A549 (cell line): ENCODE measurements around the gene CEP83. TPM values are rescaled to one million over a fixed set of nuclear protein-coding genes. Genes with fewer than 3 reads are reported as not detected.

ENCODE experiments used
- ATAC-seq, 2 experiments: fragments of 200-7000 bp in 1 of 2; fragments of >200 bp in 1 of 2; cut with Nextera tagmentation in 1 of 2; cut with Tn5 transposase in 1 of 2; 3 replicates each; pipeline versions ENCODE4 v1.8.0 to v1.9.1; 2018 to 2020; ENCODE audit warnings: mild to moderate bottlenecking in 1 of 2, moderate library complexity in 1 of 2
- CTCF ChIA-PET: fragments of 300-600 bp; sonication (Branson Sonifier 250); formaldehyde crosslinking; extraction: SDS; loops from one replicate; lab custom pipeline; 2021; ENCODE audit warnings: antibody characterized with exemption, inconsistent platforms; lab: Yijun Ruan, JAX
- POLR2A ChIA-PET: fragments of 350-600 bp; formaldehyde crosslinking; extraction: SDS; loops from one replicate; lab custom pipeline; 2021; ENCODE audit warnings: antibody characterized with exemption, inconsistent platforms; lab: Yijun Ruan, JAX
- DNase-seq, 2 experiments: peaks; one replicate each; pipeline versions ENCODE4 v3.0.0 to v3.0.0-alpha.2; 2011 to 2016; ENCODE audit warnings: low read depth in 1 of 2, low spot score in 1 of 2
- FAIRE-seq: peaks from 2 replicates; lab custom pipeline; 2011; peaks lifted over from hg19 to GRCh38; lab: Jason Lieb, UNC
- H3K27ac ChIP-seq, 2 experiments: fragments of >200 bp; sonication (Bioruptor Twin); formaldehyde crosslinking; 3 replicates each; pipeline ENCODE4 v1.5.1; 2016 to 2017
- H3K4me1 ChIP-seq: fragments of >200 bp; sonication (Bioruptor Twin); formaldehyde crosslinking; 3 replicates; pipeline ENCODE4 v1.6.1; 2016
- H3K4me2 ChIP-seq: fragments of >200 bp; sonication (Bioruptor Twin); formaldehyde crosslinking; 3 replicates; pipeline ENCODE4 v1.6.1; 2016
- H3K4me3 ChIP-seq: fragments of >200 bp; sonication (Bioruptor Twin); formaldehyde crosslinking; 3 replicates; pipeline ENCODE4 v1.5.1; 2016
- H3K9me3 ChIP-seq: fragments of >200 bp; sonication (Bioruptor Twin); formaldehyde crosslinking; 3 replicates; pipeline ENCODE4 v1.6.1; 2016
- CBX2 ChIP-seq: fragments of 200-600 bp; sonication (generic); IDR thresholded peaks from 2 replicates; pipeline ENCODE4 v1.6.1; 2016; ENCODE audit warnings: low read depth, mild to moderate bottlenecking, borderline replicate concordance
- CBX8 ChIP-seq: fragments of 200-600 bp; sonication (generic); IDR thresholded peaks from 2 replicates; pipeline ENCODE4 v1.6.1; 2016
- CEBPB ChIP-seq, 2 experiments: fragments of >200 bp in 1 of 2; sonication (Bioruptor Twin) in 1 of 2; formaldehyde crosslinking in 1 of 2; IDR thresholded peaks; 2 replicates each; pipeline ENCODE4 v1.6.1; 2012 to 2016
- EHF ChIP-seq: fragments of 250-450 bp; sonication (Bioruptor Pico); IDR thresholded peaks from 2 replicates; pipeline ENCODE4 v1.5.0; 2020; ENCODE audit warnings: mild to moderate bottlenecking
- EP300 ChIP-seq, 2 experiments: fragments of >200 bp; sonication (Bioruptor Twin); formaldehyde crosslinking; IDR thresholded peaks; 2 replicates in 1 of 2; 3 replicates in 1 of 2; pipeline ENCODE4 v1.6.1; 2016 to 2017
- FOXS1 ChIP-seq: fragments of 250-450 bp; sonication (Bioruptor Pico); IDR thresholded peaks from 2 replicates; pipeline ENCODE4 v1.5.0; 2020; ENCODE audit warnings: mild to moderate bottlenecking, moderate library complexity
- HDAC2 ChIP-seq: fragments of 200-600 bp; sonication (generic); IDR thresholded peaks from 2 replicates; pipeline ENCODE4 v1.6.1; 2016
- HES2 ChIP-seq: fragments of >200 bp; sonication (Bioruptor Twin); formaldehyde crosslinking; IDR thresholded peaks from 2 replicates; pipeline ENCODE4 v1.6.1; 2016
- HMGXB4 ChIP-seq: fragments of 250-450 bp; sonication (Bioruptor Pico); IDR thresholded peaks from 2 replicates; pipeline ENCODE4 v1.5.0; 2021; ENCODE audit warnings: mild to moderate bottlenecking, moderate library complexity, borderline replicate concordance
- MAFK ChIP-seq: fragments of 450-650 bp; IDR thresholded peaks from 2 replicates; pipeline ENCODE4 v1.6.1; 2014; ENCODE audit not compliant: partially characterized antibody
- MYC ChIP-seq: IDR thresholded peaks from 2 replicates; pipeline ENCODE4 v1.6.1; 2012; ENCODE audit warnings: mild to moderate bottlenecking, inconsistent platforms, low read length, improper control_type of control experiment, borderline replicate concordance
- NFE2L2 ChIP-seq: fragments of 150-350 bp; conservative IDR thresholded peaks from 2 replicates; pipeline ENCODE4 v1.6.1; 2014; ENCODE audit warnings: low read length
- POLR2A ChIP-seq: IDR thresholded peaks from 2 replicates; pipeline ENCODE4 v1.6.1; 2012; ENCODE audit warnings: mild to moderate bottlenecking, low read length
- POLR2AphosphoS2 ChIP-seq: conservative IDR thresholded peaks from 2 replicates; pipeline ENCODE4 v1.6.1; 2012; ENCODE audit warnings: low read length, improper control_type of control experiment, inconsistent platforms
- RAD21 ChIP-seq, 2 experiments: fragments of >200 bp in 1 of 2; sonication (Bioruptor Twin) in 1 of 2; formaldehyde crosslinking in 1 of 2; IDR thresholded peaks in 1 of 2; conservative IDR thresholded peaks in 1 of 2; 2 replicates in 1 of 2; 3 replicates in 1 of 2; pipeline ENCODE4 v1.6.1; 2012 to 2018; ENCODE audit warnings: inconsistent platforms in 1 of 2
- RARB ChIP-seq: fragments of 250-450 bp; sonication (Bioruptor Pico); IDR thresholded peaks from 2 replicates; pipeline ENCODE4 v1.8.0; 2021; ENCODE audit warnings: mild to moderate bottlenecking, moderate library complexity
- RFX5 ChIP-seq: fragments of 450-650 bp; IDR thresholded peaks from 2 replicates; pipeline ENCODE4 v1.7.1; 2014; ENCODE audit warnings: antibody characterized with exemption, mild to moderate bottlenecking, moderate library complexity
- SREBF2 ChIP-seq: fragments of 450-650 bp; IDR thresholded peaks from 2 replicates; pipeline ENCODE4 v1.6.1; 2014; ENCODE audit warnings: mild to moderate bottlenecking, moderate library complexity
- TFCP2L1 ChIP-seq: fragments of 250-450 bp; sonication (Bioruptor Pico); IDR thresholded peaks from 2 replicates; pipeline ENCODE4 v1.5.0; 2021; ENCODE audit warnings: mild to moderate bottlenecking
- ZC3H11A ChIP-seq: fragments of 450-650 bp; IDR thresholded peaks from 2 replicates; pipeline ENCODE4 v1.6.1; 2014; ENCODE audit warnings: antibody characterized with exemption, mild to moderate bottlenecking
- WGBS: methylation state at CpG from one replicate; pipeline ENCODE4 v1.1.6; 2017; ENCODE audit errors: missing lambda C conversion rate; 5-methylcytosine and 5-hydroxymethylcytosine counted together
- polyA plus RNA-seq, 4 experiments: library from polyadenylated mRNA; depleted of rRNA in 3 of 4; stranded (reverse); fragments of >200 nt; fragmentation: RNase III in 1 of 4; extraction: RNeasy Plus Mini Kit Qiagen cat#74134 plus additional on column Dnase treatment in 1 of 4; gene quantifications; 2 replicates in 3 of 4; 3 replicates in 1 of 4; pipeline ENCODE4 v1.2.3, GENCODE V29; 2011 to 2017
- TF ChIP-seq, protein P1 (sequence below): fragments of >200 bp; sonication (Bioruptor Twin); formaldehyde crosslinking; IDR thresholded peaks from 3 replicates; pipeline ENCODE4 v1.5.1; 2016
- TF ChIP-seq, protein P2 (sequence below): IDR thresholded peaks from 2 replicates; pipeline ENCODE4 v1.6.1; 2012
- TF ChIP-seq, protein P3 (sequence below): fragments of 150-350 bp; IDR thresholded peaks from 2 replicates; pipeline ENCODE4 v1.6.1; 2014; ENCODE audit warnings: low read depth, mild to moderate bottlenecking, low read length

CEP83 gene
- polyA plus RNA-seq, 2 of the 4 experiments (the other 2 are of a cell fraction), result 8.5 to 21.4 TPM

DNA sequence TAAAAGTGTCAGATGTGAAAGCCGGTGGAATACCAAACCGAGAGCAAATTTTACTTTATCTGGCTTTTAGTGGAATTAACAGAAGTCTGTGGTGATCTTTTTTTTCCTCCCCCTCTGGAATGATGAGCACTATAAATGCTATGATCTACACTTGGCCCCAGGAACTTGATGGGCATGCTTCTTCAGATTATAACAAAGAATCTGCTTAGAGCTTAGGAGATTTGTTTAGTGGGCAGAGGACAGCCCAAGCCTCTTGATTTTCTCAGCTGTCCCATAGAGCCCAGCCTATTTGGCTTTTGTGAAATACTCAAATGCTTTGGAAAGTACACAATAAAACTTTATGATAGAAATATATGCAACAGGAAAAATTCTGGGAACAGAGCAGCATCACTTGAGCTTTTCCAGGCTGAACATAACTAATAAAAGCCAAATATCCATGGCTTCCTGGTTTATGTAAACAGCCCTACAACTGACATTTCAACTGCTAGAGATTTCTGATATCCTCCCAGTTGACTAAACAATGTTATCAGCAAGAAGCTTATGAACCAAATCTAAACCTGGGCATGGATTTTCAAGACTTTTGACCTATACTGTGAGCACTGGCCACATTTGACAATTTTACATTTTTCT is 161.7 kb downstream of the CEP83 start:
- CTCF ChIA-PET, result no interaction called here
- 87% methylated on average over 2 of the region's 2 CpGs for WGBS

DNA sequence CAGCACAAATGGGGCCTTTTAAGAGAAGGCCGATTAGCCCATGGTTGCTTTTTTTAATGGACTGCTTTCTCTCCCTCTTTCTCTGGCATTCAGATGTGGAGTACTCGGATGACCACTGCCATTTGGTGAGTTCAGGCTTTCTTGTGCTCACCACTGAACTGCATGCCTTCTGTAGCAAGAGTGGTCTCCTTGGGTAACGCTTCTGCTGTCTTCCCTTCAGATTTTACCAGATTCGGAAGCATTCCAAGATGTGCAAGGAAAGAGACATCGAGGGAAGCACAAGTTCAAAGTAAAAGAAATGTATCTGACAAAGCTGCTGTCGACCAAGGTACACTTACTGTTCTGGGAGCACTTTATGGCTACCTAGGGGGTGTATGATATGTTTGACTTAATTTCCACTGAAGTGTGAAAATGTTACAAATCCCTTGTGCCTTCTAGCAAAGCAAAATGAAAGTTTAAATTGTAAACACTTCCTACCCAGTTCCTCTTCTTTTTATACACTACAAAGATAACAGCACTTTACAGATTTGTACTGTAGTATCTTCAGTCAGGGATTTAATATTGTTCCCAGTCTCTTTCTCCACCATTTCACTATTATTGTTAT is 162.5 kb downstream of the CEP83 start:
- POLR2A ChIA-PET, result no interaction called here
- CTCF ChIA-PET, result no interaction called here
- FAIRE-seq (no peak), ATAC-seq (no peak), DNase-seq (no peak)
- H3K27ac ChIP-seq, result no peak overlapping the region
- no peaks in the 10 kb centered on the region for H3K4me1 ChIP-seq
- H3K4me3 ChIP-seq, result no peak overlapping the region
- 87% methylated on average over 6 of the region's 6 CpGs for WGBS
- H3K4me2 ChIP-seq, result no peak overlapping the region
- no peak for TF ChIP-seq RAD21 (conservative IDR thresholded peaks at IDR 0.05 in 1 of 2, IDR thresholded peaks at IDR 0.05 in 1 of 2)
- TF ChIP-seq SREBF2, result no peak
- no peak for TF ChIP-seq HES2
- TF ChIP-seq MAFK, result no peak
- no peak for TF ChIP-seq CBX8
- TF ChIP-seq, protein P1, sequence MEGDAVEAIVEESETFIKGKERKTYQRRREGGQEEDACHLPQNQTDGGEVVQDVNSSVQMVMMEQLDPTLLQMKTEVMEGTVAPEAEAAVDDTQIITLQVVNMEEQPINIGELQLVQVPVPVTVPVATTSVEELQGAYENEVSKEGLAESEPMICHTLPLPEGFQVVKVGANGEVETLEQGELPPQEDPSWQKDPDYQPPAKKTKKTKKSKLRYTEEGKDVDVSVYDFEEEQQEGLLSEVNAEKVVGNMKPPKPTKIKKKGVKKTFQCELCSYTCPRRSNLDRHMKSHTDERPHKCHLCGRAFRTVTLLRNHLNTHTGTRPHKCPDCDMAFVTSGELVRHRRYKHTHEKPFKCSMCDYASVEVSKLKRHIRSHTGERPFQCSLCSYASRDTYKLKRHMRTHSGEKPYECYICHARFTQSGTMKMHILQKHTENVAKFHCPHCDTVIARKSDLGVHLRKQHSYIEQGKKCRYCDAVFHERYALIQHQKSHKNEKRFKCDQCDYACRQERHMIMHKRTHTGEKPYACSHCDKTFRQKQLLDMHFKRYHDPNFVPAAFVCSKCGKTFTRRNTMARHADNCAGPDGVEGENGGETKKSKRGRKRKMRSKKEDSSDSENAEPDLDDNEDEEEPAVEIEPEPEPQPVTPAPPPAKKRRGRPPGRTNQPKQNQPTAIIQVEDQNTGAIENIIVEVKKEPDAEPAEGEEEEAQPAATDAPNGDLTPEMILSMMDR, result no peak
- TF ChIP-seq, all 56 proteins: peak for 0
- H3K9me3 ChIP-seq, result no peaks in the 10 kb centered on the region

More for the DNA sequence above, 161.7 kb downstream of the CEP83 start:
- no peaks in the 10 kb centered on the region for H3K4me1 ChIP-seq
- H3K9me3 ChIP-seq, result no peaks in the 10 kb centered on the region
- no peak for ATAC-seq
- no peak overlapping the region for H3K27ac ChIP-seq
- H3K4me2 ChIP-seq, result no peak overlapping the region
- POLR2A ChIA-PET, result no interaction called here
- TF ChIP-seq FOXS1, result no peak
- TF ChIP-seq NFE2L2, result no peak
- TF ChIP-seq CBX8, result no peak
- no peak for TF ChIP-seq POLR2AphosphoS2
- TF ChIP-seq CEBPB (IDR thresholded peaks at IDR 0.05), result no peak
- no peak for TF ChIP-seq EP300 (IDR thresholded peaks at IDR 0.05)
- TF ChIP-seq SREBF2, result no peak
- TF ChIP-seq MAFK, result no peak
- TF ChIP-seq MYC, result no peak
- no peak for TF ChIP-seq ZC3H11A
- TF ChIP-seq HDAC2, result no peak
- no peak for TF ChIP-seq EHF (CRISPR knock-in tag)
- no peak for TF ChIP-seq RFX5
- no peak for TF ChIP-seq RARB (CRISPR knock-in tag)
- no peak for TF ChIP-seq POLR2A
- TF ChIP-seq, protein P2, sequence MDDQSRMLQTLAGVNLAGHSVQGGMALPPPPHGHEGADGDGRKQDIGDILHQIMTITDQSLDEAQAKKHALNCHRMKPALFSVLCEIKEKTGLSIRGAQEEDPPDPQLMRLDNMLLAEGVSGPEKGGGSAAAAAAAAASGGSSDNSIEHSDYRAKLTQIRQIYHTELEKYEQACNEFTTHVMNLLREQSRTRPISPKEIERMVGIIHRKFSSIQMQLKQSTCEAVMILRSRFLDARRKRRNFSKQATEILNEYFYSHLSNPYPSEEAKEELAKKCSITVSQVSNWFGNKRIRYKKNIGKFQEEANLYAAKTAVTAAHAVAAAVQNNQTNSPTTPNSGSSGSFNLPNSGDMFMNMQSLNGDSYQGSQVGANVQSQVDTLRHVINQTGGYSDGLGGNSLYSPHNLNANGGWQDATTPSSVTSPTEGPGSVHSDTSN, result no peak
- no peak for TF ChIP-seq CBX2
- TF ChIP-seq TFCP2L1, result no peak
- no peak for TF ChIP-seq HMGXB4 (CRISPR knock-in tag)
- TF ChIP-seq, protein P3, sequence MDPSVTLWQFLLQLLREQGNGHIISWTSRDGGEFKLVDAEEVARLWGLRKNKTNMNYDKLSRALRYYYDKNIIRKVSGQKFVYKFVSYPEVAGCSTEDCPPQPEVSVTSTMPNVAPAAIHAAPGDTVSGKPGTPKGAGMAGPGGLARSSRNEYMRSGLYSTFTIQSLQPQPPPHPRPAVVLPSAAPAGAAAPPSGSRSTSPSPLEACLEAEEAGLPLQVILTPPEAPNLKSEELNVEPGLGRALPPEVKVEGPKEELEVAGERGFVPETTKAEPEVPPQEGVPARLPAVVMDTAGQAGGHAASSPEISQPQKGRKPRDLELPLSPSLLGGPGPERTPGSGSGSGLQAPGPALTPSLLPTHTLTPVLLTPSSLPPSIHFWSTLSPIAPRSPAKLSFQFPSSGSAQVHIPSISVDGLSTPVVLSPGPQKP, result no peak
- TF ChIP-seq, all 56 proteins: peak for 0
- FAIRE-seq (no peak), DNase-seq (no peak)
- H3K4me3 ChIP-seq, result no peak overlapping the region
